Kidney epithelial cell (primary cell): ENCODE data around the gene HLA-B. TPM values are rescaled to one million over a fixed set of nuclear protein-coding genes. Genes with fewer than 3 reads are reported as not detected.

Experiments used
- DNase-seq: peaks from one replicate; pipeline ENCODE4 v3.0.0-alpha.2; 2010; ENCODE audit warnings: low read depth
- H3K27me3 ChIP-seq: 2 replicates; pipeline ENCODE4 v1.6.0; 2011; ENCODE audit warnings: low read length; ENCODE audit not compliant: control insufficient read depth, insufficient read depth
- H3K36me3 ChIP-seq: 2 replicates; pipeline ENCODE4 v1.5.1; 2011; ENCODE audit warnings: low read length; ENCODE audit not compliant: control insufficient read depth, insufficient read depth
- H3K4me3 ChIP-seq: 2 replicates; pipeline ENCODE4 v1.5.1; 2011; ENCODE audit warnings: low read depth, mild to moderate bottlenecking, control low read depth, low read length
- CTCF ChIP-seq: IDR thresholded peaks from 2 replicates; pipeline ENCODE4 v1.5.1; 2011; ENCODE audit warnings: mild to moderate bottlenecking, moderate library complexity, low read length, control low read depth, inconsistent platforms; ENCODE audit not compliant: insufficient read depth, poor library complexity, severe bottlenecking
- total RNA-seq: library from RNA; depleted of rRNA; stranded (reverse); fragments of >200 nt; gene quantifications from 2 replicates; pipeline ENCODE4 v1.2.3, GENCODE V29; 2015

HLA-B gene
- total RNA-seq, 1 donor from 2014 or later = 484 TPM

GRCh38 chr6:31385041-31385440, 28.1 kb upstream of the HLA-B start:
- no peak for TF ChIP-seq CTCF
- Histone ChIP-seq H3K27me3 (peaks cover 4% of the 10 kb centered on the region), H3K36me3 (no peaks in the 10 kb centered on the region), H3K4me3 (no peak overlapping the region)
- DNase-seq = no peak

DNA sequence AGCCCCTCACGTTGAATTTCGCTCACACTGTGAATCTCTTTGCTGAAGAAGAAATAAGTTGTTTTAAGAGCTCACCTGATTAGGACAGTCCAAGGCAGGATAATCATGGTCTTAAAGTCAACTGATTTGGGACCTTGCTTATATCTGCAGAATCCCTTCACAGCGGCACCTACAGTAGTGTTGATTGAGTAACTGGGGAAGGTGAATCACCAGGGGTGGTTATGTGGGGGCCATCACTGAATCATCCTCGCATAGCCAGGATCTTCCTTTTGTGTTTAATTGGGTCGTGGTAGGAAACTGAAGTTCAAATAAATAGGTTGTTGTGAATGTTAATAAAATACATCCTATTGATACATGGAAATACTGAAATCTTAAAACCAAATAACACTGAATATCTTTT, 26.2 kb upstream of the HLA-B start:
- Histone ChIP-seq H3K4me3 (no peak overlapping the region), H3K36me3 (no peaks in the 10 kb centered on the region), H3K27me3 (peaks cover 14% of the 10 kb centered on the region)
- no peak for DNase-seq
- TF ChIP-seq CTCF = no peak

- DNase-seq = no peak
- no peak for TF ChIP-seq CTCF
- H3K27me3 ChIP-seq = peaks cover 21% of the 10 kb centered on the region
- H3K36me3 ChIP-seq = no peaks in the 10 kb centered on the region
- no peak overlapping the region for H3K4me3 ChIP-seq
These were observed 24.7 kb upstream of the HLA-B start for GRCh38 chr6:31381666-31382065.

- no peak for TF ChIP-seq CTCF
- DNase-seq = no peak
- Histone ChIP-seq H3K36me3 (no peaks in the 10 kb centered on the region), H3K4me3 (no peak overlapping the region), H3K27me3 (peaks cover 21% of the 10 kb centered on the region)
These were observed 22.9 kb upstream of the HLA-B start for GRCh38 chr6:31379850-31380249.

- no peak overlapping the region for H3K4me3 ChIP-seq
- no peaks in the 10 kb centered on the region for H3K36me3 ChIP-seq
- DNase-seq = no peak
- H3K27me3 ChIP-seq = peaks cover 20% of the 10 kb centered on the region
- TF ChIP-seq CTCF = no peak
These were observed 21.7 kb upstream of the HLA-B start for GRCh38 chr6:31378721-31379103.

DNA sequence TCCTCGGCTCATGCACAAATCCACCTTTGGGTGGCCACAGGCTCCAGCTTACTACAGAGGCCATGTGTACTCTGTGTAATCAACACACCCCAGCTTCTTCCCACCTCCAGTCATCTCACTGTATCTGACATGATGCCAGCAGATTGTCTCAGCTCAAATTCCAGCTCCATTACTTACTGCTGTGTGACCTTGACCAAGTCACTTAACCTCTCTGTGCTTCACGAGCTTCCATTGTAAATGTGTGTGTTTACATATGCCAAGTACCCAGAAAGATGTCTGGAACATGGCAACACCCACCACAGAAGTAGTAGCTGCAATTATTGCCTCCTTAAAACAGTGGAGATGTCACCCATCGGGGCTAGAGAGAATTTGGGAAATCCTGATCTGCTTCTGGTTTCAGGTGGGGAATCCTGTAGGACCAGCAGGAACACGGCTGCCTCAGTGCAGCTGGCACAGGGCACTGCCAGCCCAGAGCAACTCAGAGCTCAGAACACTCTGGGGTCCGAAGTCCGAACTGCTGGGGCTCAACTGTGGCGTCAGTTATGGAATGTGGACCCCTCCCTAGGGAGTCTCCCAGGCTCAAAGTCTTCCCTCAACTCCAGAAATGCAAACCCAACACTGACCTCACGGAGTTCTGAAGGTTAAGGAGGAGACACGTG, 21.2 kb upstream of the HLA-B start:
- no peak for TF ChIP-seq CTCF
- no peak for DNase-seq

More for the DNA sequence above, 21.2 kb upstream of the HLA-B start:
- Histone ChIP-seq H3K4me3 (no peak overlapping the region), H3K36me3 (no peaks in the 10 kb centered on the region), H3K27me3 (peaks cover 19% of the 10 kb centered on the region)
